CD4-positive, alpha-beta memory T cell (primary cell): ENCODE data around the gene IP6K2. TPM values are rescaled to one million over a fixed set of nuclear protein-coding genes. Genes with fewer than 3 reads are reported as not detected.
"Not testable (repeated sequence)": the region's sequence is repeated elsewhere in the genome, so short reads cannot be mapped to it uniquely, and the experiment has no call there.

ENCODE experiments used
- CTCF ChIA-PET: fragments of 350-600 bp; sonication (Branson Sonifier 250); formaldehyde crosslinking; loops from one replicate; lab custom pipeline; 2021; ENCODE audit warnings: inconsistent platforms; ENCODE audit not compliant: partially characterized antibody; lab: Charles Lee
- POLR2A ChIA-PET: fragments of 350-600 bp; sonication (Branson Sonifier 250); formaldehyde crosslinking; loops from one replicate; lab custom pipeline; 2021; ENCODE audit not compliant: partially characterized antibody; lab: Charles Lee
- DNase-seq, 5 donors: peaks; one replicate each; pipeline versions ENCODE4 v3.0.0 to v3.0.0-alpha.2; 2020 to 2022; ENCODE audit warnings: mixed read lengths in 1 of 5
- H3K27ac ChIP-seq: one replicate; pipeline ENCODE4 v1.7.0; 2013; ENCODE audit warnings: low read depth, low read length
- H3K27me3 ChIP-seq: 2 replicates; pipeline ENCODE4 v1.7.0; 2013; ENCODE audit warnings: mild to moderate bottlenecking, low read length, moderate library complexity; ENCODE audit not compliant: insufficient read depth
- H3K36me3 ChIP-seq: 2 replicates; pipeline ENCODE4 v1.7.0; 2013; ENCODE audit warnings: mild to moderate bottlenecking, low read length, moderate library complexity; ENCODE audit not compliant: insufficient read depth
- H3K4me1 ChIP-seq: 2 replicates; pipeline ENCODE4 v1.7.0; 2013; ENCODE audit warnings: mild to moderate bottlenecking, low read length, moderate library complexity; ENCODE audit not compliant: insufficient read depth
- H3K4me3 ChIP-seq, 2 donors: one replicate each; pipeline ENCODE4 v1.7.0; 2013; ENCODE audit warnings: low read length in 2 of 2, mild to moderate bottlenecking in 1 of 2
- H3K9me3 ChIP-seq, 2 donors: one replicate each; pipeline ENCODE4 v1.7.0; 2013; ENCODE audit warnings: low read length in 2 of 2, control low read depth in 1 of 2; ENCODE audit not compliant: control insufficient read depth in 1 of 2
- H3K27ac Mint-ChIP-seq, 7 donors: one replicate each; pipeline ENCODE4 v1.8.0; 2020 to 2021; ENCODE audit warnings: mixed read lengths in 7 of 7, mild to moderate bottlenecking in 6 of 7, inconsistent platforms in 3 of 7, moderate library complexity in 3 of 7
- H3K27me3 Mint-ChIP-seq, 2 donors: one replicate each; pipeline ENCODE4 v1.8.0; 2020 to 2021; ENCODE audit warnings: mixed read lengths in 2 of 2
- H3K36me3 Mint-ChIP-seq, 2 donors: one replicate each; pipeline ENCODE4 v1.8.0; 2020 to 2021; ENCODE audit warnings: mixed read lengths in 2 of 2, inconsistent platforms in 1 of 2, mild to moderate bottlenecking in 1 of 2
- H3K4me1 Mint-ChIP-seq, 4 donors: one replicate each; pipeline ENCODE4 v1.8.0; 2020 to 2021; ENCODE audit warnings: mixed read lengths in 4 of 4, mild to moderate bottlenecking in 1 of 4
- H3K4me3 Mint-ChIP-seq, 8 donors: one replicate each; pipeline ENCODE4 v1.8.0; 2020 to 2021; ENCODE audit warnings: mixed read lengths in 8 of 8, mild to moderate bottlenecking in 7 of 8, moderate library complexity in 6 of 8, inconsistent platforms in 3 of 8
- H3K9me3 Mint-ChIP-seq, 8 donors: one replicate each; pipeline ENCODE4 v1.8.0; 2020 to 2021; ENCODE audit warnings: mixed read lengths in 8 of 8, mild to moderate bottlenecking in 5 of 8, inconsistent platforms in 3 of 8, moderate library complexity in 1 of 8
- intact Hi-C: fragments of 100-400 bp; cut with micrococcal nuclease; formaldehyde crosslinking; loops from one replicate; pipeline ENCODE4 v1.15.1; 2023
- polyA plus RNA-seq, 2 donors: library from polyadenylated mRNA; unstranded; fragments of 300-500 nt; fragmentation: Illumina TruSeq; gene quantifications; one replicate each; pipeline ENCODE4 v1.2.3, GENCODE V29; 2021
- total RNA-seq, 2 experiments: library from RNA; stranded (reverse); gene quantifications; one replicate each; pipeline ENCODE4 v1.2.3, GENCODE V29; 2021

IP6K2 gene
- total and polyA plus RNA-seq, 4 experiments from 2014 or later: 49.4 to 91.8 (median 67.4) TPM

- no peak overlapping the region for H3K4me3 ChIP-seq
- peaks cover 25% of the 10 kb centered on the region for H3K36me3 ChIP-seq
- no peak overlapping the region for H3K4me3 Mint-ChIP-seq
- H3K9me3 ChIP-seq: no peaks in the 10 kb centered on the region
- H3K27me3 Mint-ChIP-seq: no peaks in the 10 kb centered on the region
- DNase-seq: no peak
- no peaks in the 10 kb centered on the region for H3K9me3 Mint-ChIP-seq
- peaks cover 39 to 54% of the 10 kb centered on the region in 2 donors for H3K36me3 Mint-ChIP-seq
- no peaks in the 10 kb centered on the region for H3K4me1 Mint-ChIP-seq
- no peaks in the 10 kb centered on the region for H3K4me1 ChIP-seq
- POLR2A ChIA-PET: no interaction called here
- CTCF ChIA-PET: no interaction called here
- H3K27me3 ChIP-seq: no peaks in the 10 kb centered on the region
- no peak overlapping the region for H3K27ac ChIP-seq
- H3K27ac Mint-ChIP-seq: peak overlapping the region in 3 of 7 donors; percentile 29 to 68 (median 37)
- intact Hi-C loops: no loop called here
These were observed 33.8 kb upstream of the IP6K2 start for GRCh38 chr3:48750856-48751255.

- POLR2A ChIA-PET: interaction anchor here (0.6 kb wide), 1 partner anchor 171 kb away, joined by 3 read pairs; no protein-coding TSS in a partner anchor
These were observed 31.7 kb upstream of the IP6K2 start for GRCh38 chr3:48748754-48749153.

GRCh38 chr3:48747706-48748105 is 30.7 kb upstream of the IP6K2 start:
- H3K36me3 Mint-ChIP-seq: peaks cover 36 to 51% of the 10 kb centered on the region in 2 donors
- Histone ChIP-seq H3K36me3 (peaks cover 21% of the 10 kb centered on the region), H3K4me1 (no peaks in the 10 kb centered on the region), H3K9me3 (no peaks in the 10 kb centered on the region), H3K27me3 (no peaks in the 10 kb centered on the region), H3K27ac (no peak overlapping the region), H3K4me3 (no peak overlapping the region)
- ChIA-PET POLR2A (no interaction called here), CTCF (interaction anchor here (2.7 kb wide), 1 partner anchor 11 kb away, joined by 12 read pairs; no protein-coding TSS in a partner anchor)
- intact Hi-C loops: no loop called here
- no peaks in the 10 kb centered on the region for H3K27me3 Mint-ChIP-seq
- H3K9me3 Mint-ChIP-seq: no peaks in the 10 kb centered on the region
- no peak for DNase-seq
- H3K4me3 Mint-ChIP-seq: no peak overlapping the region
- H3K4me1 Mint-ChIP-seq: no peaks in the 10 kb centered on the region
- peak overlapping the region in 2 of 7 donors; percentile 36 to 65 for H3K27ac Mint-ChIP-seq

More at GRCh38 chr3:48748754-48749153, 31.7 kb upstream of the IP6K2 start:
- Mint-ChIP-seq H3K4me1 (no peaks in the 10 kb centered on the region), H3K27ac (peak overlapping the region in 1 of 7 donors; percentile 8), H3K36me3 (peaks cover 40 to 56% of the 10 kb centered on the region in 2 donors), H3K9me3 (no peaks in the 10 kb centered on the region), H3K4me3 (no peak overlapping the region), H3K27me3 (no peaks in the 10 kb centered on the region)
- no peaks in the 10 kb centered on the region for H3K4me1 ChIP-seq
- no peak for DNase-seq
- no peak overlapping the region for H3K27ac ChIP-seq
- peaks cover 25% of the 10 kb centered on the region for H3K36me3 ChIP-seq
- no peaks in the 10 kb centered on the region for H3K27me3 ChIP-seq
- H3K4me3 ChIP-seq: no peak overlapping the region
- H3K9me3 ChIP-seq: no peaks in the 10 kb centered on the region
- CTCF ChIA-PET: interaction anchor here (1.4 kb wide), 1 partner anchor 9 kb away, joined by 4 read pairs; no protein-coding TSS in a partner anchor
- intact Hi-C loops: no loop called here

GRCh38 chr3:48747015-48747615 is 30.1 kb upstream of the IP6K2 start:
- ChIA-PET CTCF (interaction anchor here (0.6 to 2.7 kb wide), 3 partner anchors 10 to 1271 kb away, joined by 3 to 12 read pairs (median 3); no protein-coding TSS in a partner anchor), POLR2A (no interaction called here)
- Mint-ChIP-seq H3K27ac (peak overlapping the region in 2 of 7 donors; percentile 65), H3K9me3 (no peaks in the 10 kb centered on the region), H3K36me3 (peaks cover 32 to 47% of the 10 kb centered on the region in 2 donors), H3K4me1 (no peaks in the 10 kb centered on the region), H3K4me3 (no peak overlapping the region), H3K27me3 (no peaks in the 10 kb centered on the region)
- Histone ChIP-seq H3K27me3 (no peaks in the 10 kb centered on the region), H3K4me3 (no peak overlapping the region), H3K9me3 (no peaks in the 10 kb centered on the region), H3K27ac (no peak overlapping the region), H3K4me1 (no peaks in the 10 kb centered on the region), H3K36me3 (peaks cover 21% of the 10 kb centered on the region)
- DNase-seq: no peak
- intact Hi-C loops: no loop called here

- no peak overlapping the region for H3K4me3 Mint-ChIP-seq
- intact Hi-C loops: no loop called here
- no peak overlapping the region for H3K4me3 ChIP-seq
- DNase-seq: no peak
- H3K27me3 Mint-ChIP-seq: no peaks in the 10 kb centered on the region
- no peaks in the 10 kb centered on the region for H3K4me1 ChIP-seq
- H3K9me3 ChIP-seq: no peaks in the 10 kb centered on the region
- peaks cover 21 to 23% of the 10 kb centered on the region in 2 donors for H3K36me3 Mint-ChIP-seq
- no peak overlapping the region for H3K27ac Mint-ChIP-seq
- CTCF ChIA-PET: no interaction called here
- no peak overlapping the region for H3K27ac ChIP-seq
- H3K9me3 Mint-ChIP-seq: no peaks in the 10 kb centered on the region
- peaks cover 0 to 5% (median 2%) of the 10 kb centered on the region in 4 donors for H3K4me1 Mint-ChIP-seq
- peaks cover 4% of the 10 kb centered on the region for H3K36me3 ChIP-seq
- POLR2A ChIA-PET: interaction anchor here (0.7 kb wide), 1 partner anchor 147 kb away, joined by 3 read pairs; no protein-coding TSS in a partner anchor
- no peaks in the 10 kb centered on the region for H3K27me3 ChIP-seq
These were observed 26.8 kb upstream of the IP6K2 start for GRCh38 chr3:48743773-48744172.

GRCh38 chr3:48741226-48741625 is 24.2 kb upstream of the IP6K2 start:
- intact Hi-C loops: loop anchor here (2.0 kb wide), 1 partner anchor 340 kb away; no protein-coding TSS in a partner anchor
- CTCF ChIA-PET: interaction anchor here (0.8 to 3.2 kb wide), 5 partner anchors 9 to 266 kb away, joined by 3 to 13 read pairs (median 4); partner anchors contain the start of gene WDR6
- H3K27me3 ChIP-seq, POLR2A ChIA-PET, H3K9me3 Mint-ChIP-seq, H3K4me1 ChIP-seq, H3K36me3 ChIP-seq, H3K27me3 Mint-ChIP-seq, DNase-seq, H3K9me3 ChIP-seq, H3K36me3 Mint-ChIP-seq, H3K4me3 ChIP-seq, H3K27ac ChIP-seq, H3K27ac Mint-ChIP-seq, H3K4me3 Mint-ChIP-seq, H3K4me1 Mint-ChIP-seq: not testable (repeated sequence)
